HCT116 (cell line): ENCODE data around the gene CAMTA2. TPM values are rescaled to one million over a fixed set of nuclear protein-coding genes. Genes with fewer than 3 reads are reported as not detected.
A peak's percentile ranks its signal among the peaks of the same experiment; 100 is the strongest.

ENCODE experiments used
- ATAC-seq: fragments of 200-7000 bp; cut with Tn5 transposase; 2 replicates; pipeline ENCODE4 v1.9.1; 2020; ENCODE audit warnings: mild to moderate bottlenecking, moderate library complexity
- BruUV-seq: library from RNA; stranded (reverse); fragments of 400-500 nt; replicated peaks from 2 replicates; lab custom pipeline; 2021; lab: Mats Ljungman, UMichigan
- CTCF ChIA-PET: fragments of 300-600 bp; sonication (Branson Sonifier 250); formaldehyde crosslinking; loops from one replicate; lab custom pipeline; 2021; ENCODE audit warnings: antibody characterized with exemption; lab: Charles Lee
- POLR2A ChIA-PET: fragments of 300-600, 350-600 bp; sonication (Branson Sonifier 250); formaldehyde crosslinking; loops from one replicate; lab custom pipeline; 2021; ENCODE audit warnings: antibody characterized with exemption; lab: Charles Lee
- RAD21 ChIA-PET, 2 experiments: fragments of 300-600 bp; sonication (Branson Sonifier 250); formaldehyde crosslinking; loops; one replicate each; lab custom pipeline; 2023; ENCODE audit warnings: low total read pairs in 2 of 2; ENCODE audit not compliant: uncharacterized antibody in 2 of 2, unreplicated experiment in 2 of 2, low non-redundant PET in 1 of 2; lab: Charles Lee
- DNase-seq: peaks from one replicate; pipeline ENCODE4 v3.0.0-alpha.2; 2010; ENCODE audit warnings: low read depth, low spot score
- H2AFZ ChIP-seq: fragments of 200-600 bp; shearing (Covaris generic), sonication (generic); 2 replicates; pipeline ENCODE4 v1.6.1; 2017; ENCODE audit warnings: low read depth, mixed run types, mixed read lengths, antibody characterized with exemption, low read length; ENCODE audit not compliant: poor library complexity, severe bottlenecking
- H3K27ac ChIP-seq: 2 replicates; pipeline ENCODE4 v1.5.1; 2012; ENCODE audit warnings: low read depth, low read length
- H3K27me3 ChIP-seq: fragments of 200-600 bp; sonication (generic); 2 replicates; pipeline ENCODE4 v1.6.1; 2016; ENCODE audit warnings: mixed run types, low read length, mixed read lengths; ENCODE audit not compliant: insufficient read depth
- H3K36me3 ChIP-seq, 2 experiments: fragments of 200-500 bp in 1 of 2; fragments of 200-600 bp in 1 of 2; sonication (Bioruptor generic) in 1 of 2; sonication (generic) in 1 of 2; 2 replicates each; pipeline versions ENCODE4 v1.5.1 to v1.6.1; 2014 to 2016; ENCODE audit warnings: low read length in 2 of 2, inconsistent platforms in 1 of 2, mixed read lengths in 1 of 2, mixed run types in 1 of 2; ENCODE audit not compliant: insufficient read depth in 2 of 2, control insufficient read depth in 1 of 2
- H3K4me1 ChIP-seq, 2 experiments: fragments of 200-600 bp in 1 of 2; sonication (generic) in 1 of 2; 2 replicates each; pipeline versions ENCODE4 v1.5.1 to v1.6.1; 2012 to 2017; ENCODE audit warnings: low read length in 2 of 2, inconsistent platforms in 1 of 2, mild to moderate bottlenecking in 1 of 2, mixed read lengths in 1 of 2, mixed run types in 1 of 2, moderate library complexity in 1 of 2; ENCODE audit not compliant: insufficient read depth in 2 of 2, control insufficient read depth in 1 of 2
- H3K4me2 ChIP-seq: fragments of 200-600 bp; sonication (generic); 2 replicates; pipeline ENCODE4 v1.6.1; 2017; ENCODE audit warnings: mixed run types, low read length, mixed read lengths
- H3K4me3 ChIP-seq, 2 experiments: fragments of 200-600 bp in 1 of 2; sonication (generic) in 1 of 2; replicated peaks in 1 of 2; 2 replicates each; pipeline ENCODE4 v1.5.1; 2011 to 2016; ENCODE audit warnings: low read length in 2 of 2, control low read depth in 1 of 2, low read depth in 1 of 2, mild to moderate bottlenecking in 1 of 2, mixed read lengths in 1 of 2, mixed run types in 1 of 2
- H3K79me2 ChIP-seq: fragments of 200-600 bp; sonication (generic); 2 replicates; pipeline ENCODE4 v1.6.1; 2017; ENCODE audit warnings: mild to moderate bottlenecking, mixed run types, low read length, moderate library complexity, mixed read lengths; ENCODE audit not compliant: insufficient read depth
- H3K9ac ChIP-seq: fragments of 200-600 bp; sonication (generic); 2 replicates; pipeline ENCODE4 v1.6.1; 2016; ENCODE audit warnings: low read length, mixed read lengths
- H3K9me2 ChIP-seq: fragments of 200-600 bp; sonication (generic), shearing (Covaris generic); 2 replicates; pipeline ENCODE4 v1.6.1; 2017; ENCODE audit warnings: mixed run types, mild to moderate bottlenecking, moderate library complexity; ENCODE audit not compliant: insufficient read depth
- H3K9me3 ChIP-seq, 2 experiments: fragments of 200-500 bp in 1 of 2; fragments of 200-600 bp in 1 of 2; sonication (Bioruptor generic) in 1 of 2; sonication (generic) in 1 of 2; 2 replicates each; pipeline ENCODE4 v1.6.1; 2014 to 2017; ENCODE audit warnings: low read length in 2 of 2, mixed read lengths in 2 of 2, inconsistent platforms in 1 of 2, low read depth in 1 of 2, mild to moderate bottlenecking in 1 of 2, mixed run types in 1 of 2, moderate library complexity in 1 of 2; ENCODE audit not compliant: control insufficient read depth in 1 of 2, insufficient read depth in 1 of 2
- H4K20me1 ChIP-seq: fragments of 200-600 bp; sonication (generic), shearing (Covaris generic); 2 replicates; pipeline ENCODE4 v1.6.1; 2017; ENCODE audit warnings: mixed run types, mild to moderate bottlenecking, moderate library complexity; ENCODE audit not compliant: insufficient read depth
- CEBPB ChIP-seq: IDR thresholded peaks from 2 replicates; pipeline ENCODE4 v1.6.1; 2012; ENCODE audit warnings: low read depth
- FOSL1 ChIP-seq: IDR thresholded peaks from 2 replicates; pipeline ENCODE4 v1.6.1; 2012; ENCODE audit warnings: low read depth
- POLR2A ChIP-seq: IDR thresholded peaks from 2 replicates; pipeline ENCODE4 v1.7.0; 2011; ENCODE audit warnings: borderline replicate concordance; ENCODE audit not compliant: insufficient read depth, insufficient read length; ENCODE audit errors: extremely low read depth
- RAD21 ChIP-seq: IDR thresholded peaks from 2 replicates; pipeline ENCODE4 v1.6.1; 2012; ENCODE audit warnings: low read depth, mild to moderate bottlenecking
- TCF7L2 ChIP-seq: IDR thresholded peaks from 2 replicates; pipeline ENCODE4 v1.7.0; 2011; ENCODE audit warnings: borderline replicate concordance, inconsistent platforms; ENCODE audit not compliant: insufficient read depth, insufficient read length; ENCODE audit errors: extremely low read depth
- ZNF274 ChIP-seq: fragments of 200-500 bp; sonication (Bioruptor generic); IDR thresholded peaks from 2 replicates; pipeline ENCODE4 v1.6.1; 2014; ENCODE audit warnings: mild to moderate bottlenecking, low read depth, low read length, inconsistent platforms
- intact Hi-C: fragments of 100-400 bp; cut with micrococcal nuclease; formaldehyde crosslinking; loops from 2 replicates; pipeline ENCODE4 v1.10.0; 2022
- total RNA-seq: library from RNA; stranded (reverse); gene quantifications from one replicate; pipeline ENCODE4 v1.2.1, GENCODE V29; 2021; ENCODE audit not compliant: unreplicated experiment
- TF ChIP-seq, protein P1 (sequence below): IDR thresholded peaks from 2 replicates; pipeline ENCODE4 v1.6.1; 2012
- TF ChIP-seq, protein P2 (sequence below), 3 experiments: fragments of 200-600 bp in 1 of 3; sonication (generic) in 1 of 3; IDR thresholded peaks in 2 of 3; conservative IDR thresholded peaks in 1 of 3; 2 replicates each; pipeline ENCODE4 v1.5.1; 2012 to 2017; ENCODE audit warnings: low read depth in 2 of 3, low read length in 2 of 3, antibody characterized with exemption in 1 of 3, borderline replicate concordance in 1 of 3, control low read depth in 1 of 3, mild to moderate bottlenecking in 1 of 3, mixed read lengths in 1 of 3, mixed run types in 1 of 3, moderate library complexity in 1 of 3; ENCODE audit not compliant: insufficient read depth in 1 of 3
- TF ChIP-seq, protein P3 (sequence below): IDR thresholded peaks from 2 replicates; pipeline ENCODE4 v1.6.1; 2012

The CAMTA2 gene
- total RNA-seq, 1 experiment from 2014 or later: 37.8 TPM

DNA sequence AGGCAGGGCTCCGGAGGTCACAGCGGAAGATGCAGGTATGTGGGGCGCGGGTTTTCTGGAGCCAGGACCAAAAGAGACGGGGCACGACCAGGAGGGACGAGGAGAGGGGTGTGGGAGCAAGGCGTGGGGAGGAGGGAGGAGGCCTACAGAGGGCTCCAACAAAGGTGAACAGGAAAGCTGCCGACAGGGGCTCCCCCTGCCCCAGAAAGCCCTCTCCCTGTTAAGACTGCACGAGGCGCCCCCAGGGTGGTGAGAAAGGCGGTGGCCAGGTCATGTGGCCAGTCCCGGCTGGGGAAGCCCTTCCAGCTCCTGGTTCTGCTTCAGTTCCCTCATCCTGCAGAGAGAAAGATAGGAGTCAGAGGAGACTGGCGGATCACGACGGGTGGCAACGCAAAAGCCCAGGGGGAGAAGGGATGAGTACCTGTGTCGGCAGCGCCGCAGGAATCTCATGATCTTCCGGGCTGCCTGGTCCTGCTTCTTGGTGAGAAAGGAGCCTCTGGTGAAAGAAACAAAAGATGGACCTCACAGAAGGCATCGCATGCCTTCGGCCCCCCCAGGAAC, 18.9 kb downstream of the CAMTA2 start:
- no peak for TF ChIP-seq RAD21
- no peak for TF ChIP-seq POLR2A
- TF ChIP-seq FOSL1: no peak
- TF ChIP-seq ZNF274: no peak
- TF ChIP-seq CEBPB: no peak
- TF ChIP-seq, protein P1, sequence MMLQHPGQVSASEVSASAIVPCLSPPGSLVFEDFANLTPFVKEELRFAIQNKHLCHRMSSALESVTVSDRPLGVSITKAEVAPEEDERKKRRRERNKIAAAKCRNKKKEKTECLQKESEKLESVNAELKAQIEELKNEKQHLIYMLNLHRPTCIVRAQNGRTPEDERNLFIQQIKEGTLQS: no peak
- no peak for TF ChIP-seq TCF7L2
- TF ChIP-seq, protein P2, sequence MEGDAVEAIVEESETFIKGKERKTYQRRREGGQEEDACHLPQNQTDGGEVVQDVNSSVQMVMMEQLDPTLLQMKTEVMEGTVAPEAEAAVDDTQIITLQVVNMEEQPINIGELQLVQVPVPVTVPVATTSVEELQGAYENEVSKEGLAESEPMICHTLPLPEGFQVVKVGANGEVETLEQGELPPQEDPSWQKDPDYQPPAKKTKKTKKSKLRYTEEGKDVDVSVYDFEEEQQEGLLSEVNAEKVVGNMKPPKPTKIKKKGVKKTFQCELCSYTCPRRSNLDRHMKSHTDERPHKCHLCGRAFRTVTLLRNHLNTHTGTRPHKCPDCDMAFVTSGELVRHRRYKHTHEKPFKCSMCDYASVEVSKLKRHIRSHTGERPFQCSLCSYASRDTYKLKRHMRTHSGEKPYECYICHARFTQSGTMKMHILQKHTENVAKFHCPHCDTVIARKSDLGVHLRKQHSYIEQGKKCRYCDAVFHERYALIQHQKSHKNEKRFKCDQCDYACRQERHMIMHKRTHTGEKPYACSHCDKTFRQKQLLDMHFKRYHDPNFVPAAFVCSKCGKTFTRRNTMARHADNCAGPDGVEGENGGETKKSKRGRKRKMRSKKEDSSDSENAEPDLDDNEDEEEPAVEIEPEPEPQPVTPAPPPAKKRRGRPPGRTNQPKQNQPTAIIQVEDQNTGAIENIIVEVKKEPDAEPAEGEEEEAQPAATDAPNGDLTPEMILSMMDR (IDR thresholded peaks at IDR 0.05 in 2 of 3, conservative IDR thresholded peaks at IDR 0.05 in 1 of 3; ENCODE audit: borderline replicate concordance in 1 of 3, insufficient read depth in 1 of 3, low read depth in 2 of 3, low read length in 2 of 3): no peak
- TF ChIP-seq, protein P3, sequence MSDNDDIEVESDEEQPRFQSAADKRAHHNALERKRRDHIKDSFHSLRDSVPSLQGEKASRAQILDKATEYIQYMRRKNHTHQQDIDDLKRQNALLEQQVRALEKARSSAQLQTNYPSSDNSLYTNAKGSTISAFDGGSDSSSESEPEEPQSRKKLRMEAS: no peak
- BruUV-seq: no TSS peak
- intact Hi-C loops: no loop called here

More for the DNA sequence above, 18.9 kb downstream of the CAMTA2 start:
- H3K27ac ChIP-seq: peak overlapping the region; percentile 90
- peaks cover 4 to 13% of the 10 kb centered on the region in 2 experiments; a peak in 3 of 4 replicates for H3K36me3 ChIP-seq
- RAD21 ChIA-PET: interaction anchor here (0.5 to 2.2 kb wide), 2 partner anchors 14 to 29 kb away, joined by 6 to 11 read pairs; partner anchors contain the start of genes RNF167 (in 1 of the 2) and SLC25A11 (in 1 of the 2)
- peak overlapping the region; percentile 84 for H3K4me2 ChIP-seq
- H3K9me3 ChIP-seq: no peaks in the 10 kb centered on the region
- no peaks in the 10 kb centered on the region for H4K20me1 ChIP-seq
- peaks cover 17% of the 10 kb centered on the region; the same call in 1 of the 2 replicates for H3K79me2 ChIP-seq
- no peak for ATAC-seq
- peak overlapping the region; percentile 63 to 70 for H3K4me3 ChIP-seq
- no peaks in the 10 kb centered on the region for H3K27me3 ChIP-seq
- CTCF ChIA-PET: interaction anchor here (1.3 kb wide), 1 partner anchor 65 kb away, joined by 3 read pairs; the partner anchor contains the start of gene CHRNE
- no peak overlapping the region for H2AFZ ChIP-seq
- DNase-seq: no peak
- peaks cover 19 to 33% of the 10 kb centered on the region in 2 experiments for H3K4me1 ChIP-seq
- H3K9me2 ChIP-seq: no peaks in the 10 kb centered on the region
- POLR2A ChIA-PET: interaction anchor here (0.8 to 5.0 kb wide), 7 partner anchors 15 to 178 kb away, joined by 3 to 45 read pairs (median 10); partner anchors contain the start of genes CAMTA2, ENO3, PFN1 and RNF167
- peak overlapping the region; percentile 80 for H3K9ac ChIP-seq
